ENCODE data around the gene USP50. TPM values are rescaled to one million over a fixed set of nuclear protein-coding genes. Genes with fewer than 3 reads are reported as not detected.
"Not testable (repeated sequence)": the region's sequence is repeated elsewhere in the genome, so short reads cannot be mapped to it uniquely, and the experiment has no call there.

Gene USP50
- total RNA-seq, 1 donor from 2014 or later = not detected

- DNase-seq = no peak
- no peaks in the 10 kb centered on the region for H3K9me3 Mint-ChIP-seq (ENCODE audit: unreplicated experiment)
- H3K4me3 Mint-ChIP-seq (ENCODE audit: unreplicated experiment) = no peak overlapping the region
- H3K27ac Mint-ChIP-seq (ENCODE audit: unreplicated experiment) = no peak overlapping the region
- no peaks in the 10 kb centered on the region for H3K36me3 Mint-ChIP-seq (ENCODE audit: unreplicated experiment)
- no peaks in the 10 kb centered on the region for H3K27me3 Mint-ChIP-seq (ENCODE audit: unreplicated experiment)
- H3K4me1 Mint-ChIP-seq (ENCODE audit: low read depth, unreplicated experiment) = no peaks in the 10 kb centered on the region
- no peak for TF ChIP-seq CTCF (IDR thresholded peaks at IDR 0.05; ENCODE audit: partially characterized antibody, unreplicated experiment)
These were observed 33.5 kb downstream of the USP50 start for GRCh38 chr15:50513001-50513400.

GRCh38 chr15:50506121-50506520 is 40.3 kb downstream of the USP50 start:
- Mint-ChIP-seq H3K4me1 (ENCODE audit: low read depth, unreplicated experiment) (no peaks in the 10 kb centered on the region), H3K36me3 (ENCODE audit: unreplicated experiment) (no peaks in the 10 kb centered on the region), H3K9me3 (ENCODE audit: unreplicated experiment) (no peaks in the 10 kb centered on the region), H3K27me3 (ENCODE audit: unreplicated experiment) (no peaks in the 10 kb centered on the region), H3K27ac (ENCODE audit: unreplicated experiment) (no peak overlapping the region), H3K4me3 (ENCODE audit: unreplicated experiment) (no peak overlapping the region)
- no peak for TF ChIP-seq CTCF (IDR thresholded peaks at IDR 0.05; ENCODE audit: partially characterized antibody, unreplicated experiment)
- DNase-seq = peak; percentile 30

GRCh38 chr15:50505656-50506055 is 40.8 kb downstream of the USP50 start:
- not testable (repeated sequence) for H3K9me3 Mint-ChIP-seq (ENCODE audit: unreplicated experiment); H3K36me3 Mint-ChIP-seq (ENCODE audit: unreplicated experiment); H3K4me3 Mint-ChIP-seq (ENCODE audit: unreplicated experiment); DNase-seq; H3K27me3 Mint-ChIP-seq (ENCODE audit: unreplicated experiment); H3K4me1 Mint-ChIP-seq (ENCODE audit: low read depth, unreplicated experiment); H3K27ac Mint-ChIP-seq (ENCODE audit: unreplicated experiment)

- H3K27ac Mint-ChIP-seq (ENCODE audit: unreplicated experiment) = no peak overlapping the region
- no peak overlapping the region for H3K4me3 Mint-ChIP-seq (ENCODE audit: unreplicated experiment)
- no peaks in the 10 kb centered on the region for H3K4me1 Mint-ChIP-seq (ENCODE audit: low read depth, unreplicated experiment)
- no peak for DNase-seq
- no peak for TF ChIP-seq CTCF (IDR thresholded peaks at IDR 0.05; ENCODE audit: partially characterized antibody, unreplicated experiment)
- H3K36me3 Mint-ChIP-seq (ENCODE audit: unreplicated experiment) = no peaks in the 10 kb centered on the region
- H3K27me3 Mint-ChIP-seq (ENCODE audit: unreplicated experiment) = no peaks in the 10 kb centered on the region
- H3K9me3 Mint-ChIP-seq (ENCODE audit: unreplicated experiment) = no peaks in the 10 kb centered on the region
These were observed 43.3 kb downstream of the USP50 start for GRCh38 chr15:50503144-50503543.

- H3K4me3 Mint-ChIP-seq (ENCODE audit: unreplicated experiment) = no peak overlapping the region
- H3K4me1 Mint-ChIP-seq (ENCODE audit: low read depth, unreplicated experiment) = no peaks in the 10 kb centered on the region
- no peaks in the 10 kb centered on the region for H3K9me3 Mint-ChIP-seq (ENCODE audit: unreplicated experiment)
- no peaks in the 10 kb centered on the region for H3K36me3 Mint-ChIP-seq (ENCODE audit: unreplicated experiment)
- H3K27ac Mint-ChIP-seq (ENCODE audit: unreplicated experiment) = no peak overlapping the region
- H3K27me3 Mint-ChIP-seq (ENCODE audit: unreplicated experiment) = no peaks in the 10 kb centered on the region
- DNase-seq = no peak
- TF ChIP-seq CTCF (IDR thresholded peaks at IDR 0.05; ENCODE audit: partially characterized antibody, unreplicated experiment) = no peak
These were observed 44.7 kb downstream of the USP50 start for GRCh38 chr15:50501815-50502214.

- Mint-ChIP-seq H3K27me3 (ENCODE audit: unreplicated experiment) (no peaks in the 10 kb centered on the region), H3K4me3 (ENCODE audit: unreplicated experiment) (no peak overlapping the region), H3K27ac (ENCODE audit: unreplicated experiment) (no peak overlapping the region), H3K36me3 (ENCODE audit: unreplicated experiment) (no peaks in the 10 kb centered on the region), H3K4me1 (ENCODE audit: low read depth, unreplicated experiment) (no peaks in the 10 kb centered on the region), H3K9me3 (ENCODE audit: unreplicated experiment) (no peaks in the 10 kb centered on the region)
- DNase-seq = no peak
- TF ChIP-seq CTCF (IDR thresholded peaks at IDR 0.05; ENCODE audit: partially characterized antibody, unreplicated experiment) = no peak
These were observed 46.1 kb downstream of the USP50 start for GRCh38 chr15:50500352-50500751.

All from glutamatergic neuron (in vitro differentiated cells).